Activated CD4-positive, CD25-positive, alpha-beta regulatory T cell (primary cell): Measurements from ENCODE around the gene TMEM209.
A peak's percentile ranks its signal among the peaks of the same experiment; 100 is the strongest.
"Not testable (repeated sequence)": the region's sequence is repeated elsewhere in the genome, so short reads cannot be mapped to it uniquely, and the experiment has no call there.

Experiments
- DNase-seq, 4 experiments: peaks; one replicate each; lab custom pipeline; 2025; lab: John Stamatoyannopoulos, UW

Gene TMEM209

DNA sequence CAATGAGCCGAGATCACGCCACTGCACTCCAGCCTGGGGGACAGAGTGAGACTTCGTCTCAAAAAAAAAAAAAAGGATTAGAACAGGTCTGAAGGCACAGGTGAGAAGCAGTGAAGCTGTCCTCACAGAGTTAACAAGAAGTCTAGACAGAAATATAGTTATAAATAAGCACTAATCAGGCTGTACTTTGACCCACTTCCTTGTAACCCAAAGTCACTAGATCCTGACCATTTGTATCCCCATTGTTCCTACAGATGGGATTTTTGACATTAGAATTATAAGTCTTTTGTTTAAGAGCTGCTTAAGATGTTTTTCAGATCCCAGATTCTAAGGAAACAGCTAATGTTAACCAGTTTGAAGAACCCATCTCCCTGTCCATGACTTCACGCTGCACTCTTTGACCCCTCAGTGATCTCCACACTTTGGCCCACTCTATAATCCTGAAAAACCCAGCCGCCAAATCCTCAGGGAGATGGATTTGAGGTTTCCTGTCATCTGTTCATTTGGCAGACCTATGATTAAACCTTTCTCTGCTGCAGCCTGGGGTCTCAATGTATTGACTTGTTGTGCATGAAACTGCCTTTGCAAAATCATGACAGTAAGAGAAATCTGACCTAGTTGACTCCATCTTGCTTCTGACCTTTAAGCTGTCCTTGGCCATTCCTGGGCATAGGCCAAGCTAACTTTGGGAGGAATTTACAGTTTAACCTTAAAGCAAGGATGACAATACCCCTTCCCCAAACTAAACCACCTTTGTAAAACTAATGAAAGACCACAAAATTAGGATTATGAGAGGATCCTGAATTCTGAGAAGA, 13.8 kb upstream of the TMEM209 start:
- no peak for DNase-seq

DNA sequence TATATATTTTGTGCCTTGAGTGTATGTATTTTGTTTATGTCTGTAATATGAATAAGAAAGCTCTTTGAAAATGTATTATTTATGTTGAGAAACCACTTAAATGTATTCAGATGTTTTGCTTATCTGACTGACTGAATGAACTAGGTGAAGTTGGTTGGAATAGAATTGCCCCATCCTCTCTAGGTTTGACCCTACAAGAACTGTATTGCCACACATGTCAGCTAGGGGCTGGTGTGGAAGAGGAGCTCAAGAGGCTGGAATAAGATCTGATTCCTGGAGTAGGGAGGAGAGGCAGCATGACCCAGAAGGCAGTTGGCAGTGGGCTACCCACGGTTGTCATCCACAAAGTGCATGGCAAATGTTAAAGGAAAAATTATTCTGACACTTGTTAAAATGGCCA, 11.5 kb upstream of the TMEM209 start:
- no peak for DNase-seq

DNA sequence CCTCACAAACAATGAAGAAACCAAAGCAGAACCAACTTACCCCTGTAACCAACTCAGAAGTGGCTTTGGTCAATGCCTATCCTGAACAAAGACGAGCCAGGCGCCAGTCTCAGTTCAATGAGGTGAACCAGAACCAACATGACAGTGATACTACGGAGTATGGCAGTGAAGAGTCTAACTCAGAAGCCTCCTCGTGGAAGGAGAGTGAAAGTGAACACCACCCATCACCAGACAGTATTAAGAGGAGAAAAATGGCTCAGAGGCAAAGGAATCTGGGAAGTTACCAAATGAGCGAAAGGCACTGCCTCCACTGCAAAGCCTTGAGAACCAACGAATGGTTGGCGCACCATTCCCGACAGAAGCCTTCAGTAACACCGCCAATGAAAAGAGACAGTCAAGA, 10.8 kb upstream of the TMEM209 start:
- no peak for DNase-seq

DNA sequence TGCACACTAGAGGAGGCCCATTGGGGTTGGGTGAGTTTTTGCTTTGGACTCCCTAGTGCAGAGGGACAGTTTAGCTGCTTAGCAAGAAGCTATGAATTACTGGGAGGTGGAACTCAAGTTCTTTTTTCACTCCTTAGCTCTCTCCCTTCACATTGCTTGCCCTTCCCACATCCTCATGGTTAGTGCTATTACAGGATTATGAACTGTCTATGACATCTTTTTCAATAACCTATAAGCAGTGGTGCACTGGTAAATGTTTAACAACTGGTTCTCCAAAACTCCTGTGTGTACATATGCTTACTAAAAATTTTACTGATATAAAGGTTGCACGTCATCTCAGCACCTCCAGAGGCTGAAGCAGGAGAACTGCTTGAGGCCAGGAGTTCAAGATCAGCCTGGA, 8.6 kb upstream of the TMEM209 start:
- no peak for DNase-seq

DNA sequence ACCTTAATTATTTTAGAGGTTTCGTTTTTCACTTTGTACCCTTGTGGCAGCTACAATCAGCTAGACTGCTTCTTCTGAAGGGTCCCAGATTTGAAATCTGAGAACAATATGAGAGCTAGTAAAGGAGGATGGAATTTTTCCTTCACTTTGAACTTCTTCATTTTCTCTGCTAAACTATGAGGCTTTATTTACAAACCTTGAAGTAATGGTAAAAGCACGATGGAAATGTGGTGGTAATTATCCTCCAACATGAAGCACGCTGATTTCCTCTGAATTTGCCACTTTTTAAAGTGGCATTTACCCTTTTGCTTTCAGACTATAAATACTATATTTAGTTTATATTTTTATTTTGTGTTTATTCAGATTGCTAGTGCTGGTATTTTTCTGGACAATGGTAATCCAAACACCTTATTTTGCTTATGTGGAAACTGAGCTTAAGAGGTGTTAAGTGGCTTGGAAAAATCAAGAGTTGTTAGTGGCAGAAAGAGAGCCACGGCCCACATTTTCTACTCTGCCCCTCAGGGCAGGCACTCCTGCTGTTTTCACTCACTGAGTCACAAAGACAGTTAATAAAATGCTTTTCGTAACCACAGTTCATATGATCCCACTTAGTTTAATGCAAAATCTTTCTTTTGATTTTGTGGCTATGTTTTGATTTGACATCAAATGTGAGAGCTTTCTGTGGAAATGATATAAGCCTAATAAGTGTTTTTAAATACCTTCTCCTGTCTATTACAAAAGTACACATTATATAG, 5.2 kb upstream of the TMEM209 start:
- no peak for DNase-seq

DNA sequence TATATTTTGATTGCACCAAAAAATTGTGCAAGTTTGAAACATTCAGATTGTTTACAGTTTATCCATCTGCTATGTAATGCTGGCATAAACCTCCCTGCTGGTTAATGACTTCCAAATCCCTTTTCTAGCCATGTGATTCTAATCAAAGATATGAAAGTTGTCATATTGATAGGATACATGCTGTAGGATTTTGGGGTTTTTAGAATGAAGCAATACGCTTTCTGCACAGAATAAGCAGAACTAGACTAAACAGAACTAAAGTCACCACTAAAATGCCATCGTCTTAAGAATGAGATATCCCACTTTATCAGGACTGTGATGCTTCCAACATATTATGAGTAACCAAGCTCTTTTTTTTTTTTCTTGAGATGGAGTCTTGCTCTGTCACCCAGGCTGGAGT, 3.3 kb upstream of the TMEM209 start:
- no peak for DNase-seq

DNA sequence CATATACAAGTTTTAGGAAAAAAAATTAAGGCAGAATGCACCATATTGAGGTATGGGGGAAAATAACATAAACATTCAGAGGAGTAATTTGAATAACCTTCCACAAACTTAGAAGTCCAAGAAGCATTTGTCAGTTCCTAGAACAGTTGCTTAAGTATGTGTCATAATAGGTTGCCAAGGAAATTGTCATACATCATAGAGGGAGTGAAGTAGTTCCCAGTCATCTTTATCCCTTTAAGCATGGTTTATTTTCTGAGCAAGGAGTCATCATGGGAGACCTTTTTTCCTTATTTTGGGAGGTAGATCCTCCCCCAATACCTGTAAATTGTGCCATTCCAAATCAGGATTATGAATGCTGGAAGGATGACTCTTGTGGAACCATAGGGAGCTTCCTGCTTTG, 2.4 kb upstream of the TMEM209 start, which contains the start of gene SSMEM1:
SSMEM1 (plus strand) TSS at position 219 of the 400 bp plus-strand sequence; CDS start at position 270, 51 bp downstream.
- no peak for DNase-seq

DNA sequence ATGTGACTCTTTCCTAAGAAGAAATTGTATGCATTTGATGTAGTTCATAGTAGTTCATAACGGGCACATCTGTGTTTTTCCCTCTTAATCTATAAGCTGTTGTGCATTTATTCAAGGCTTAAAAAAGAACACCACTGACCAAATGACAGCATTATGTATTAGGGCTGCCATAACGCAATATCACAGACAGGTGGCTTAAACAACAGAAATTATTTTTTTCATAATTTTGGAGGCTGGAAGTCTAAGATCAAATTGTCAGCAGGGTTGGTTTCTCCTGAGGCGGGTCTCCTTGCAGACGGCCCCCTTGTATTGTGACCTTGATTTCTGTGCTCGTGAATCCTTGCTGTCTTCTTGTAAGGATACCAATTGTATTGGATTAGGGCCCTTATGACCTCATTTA, 1.8 kb upstream of the TMEM209 start:
- DNase-seq = no peak

DNA sequence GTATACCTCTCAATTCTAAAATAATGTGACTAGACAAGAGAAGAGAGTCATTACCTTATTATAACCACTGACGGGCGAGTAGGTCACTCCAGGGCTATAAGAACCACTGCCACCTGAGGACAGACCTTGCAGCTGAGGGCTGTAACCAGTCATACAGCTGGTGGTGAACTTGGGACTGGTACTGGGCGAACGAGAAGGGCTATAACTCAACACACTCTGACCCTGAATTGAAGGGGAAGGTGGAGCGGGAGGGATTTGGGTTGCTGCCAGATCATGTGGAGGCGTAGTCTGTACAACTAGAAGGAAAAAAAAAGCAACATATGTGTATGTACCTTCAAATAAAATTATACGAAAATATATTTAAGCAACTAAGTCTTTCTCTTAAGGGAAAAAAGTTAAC, 3.4 kb downstream of the TMEM209 start:
- DNase-seq = no peak

DNA sequence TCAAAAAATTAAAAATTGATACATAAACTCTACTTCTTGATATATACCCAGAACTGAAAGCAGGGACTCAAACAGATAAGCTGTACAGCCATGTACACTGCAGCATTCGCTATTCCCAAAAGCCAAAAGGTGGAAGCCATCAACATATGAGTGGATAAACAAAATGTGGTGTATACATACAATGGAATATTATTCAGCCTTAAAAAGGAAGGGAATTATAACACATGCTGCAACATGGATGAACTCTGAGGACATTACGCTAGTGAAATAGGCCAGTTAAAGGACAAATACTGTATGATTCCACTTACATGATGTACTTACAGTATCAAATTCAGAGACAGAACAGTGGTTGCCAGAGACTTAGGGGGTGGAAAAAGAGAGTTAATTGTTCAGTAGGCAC, 8.1 kb downstream of the TMEM209 start:
- no peak for DNase-seq

DNA sequence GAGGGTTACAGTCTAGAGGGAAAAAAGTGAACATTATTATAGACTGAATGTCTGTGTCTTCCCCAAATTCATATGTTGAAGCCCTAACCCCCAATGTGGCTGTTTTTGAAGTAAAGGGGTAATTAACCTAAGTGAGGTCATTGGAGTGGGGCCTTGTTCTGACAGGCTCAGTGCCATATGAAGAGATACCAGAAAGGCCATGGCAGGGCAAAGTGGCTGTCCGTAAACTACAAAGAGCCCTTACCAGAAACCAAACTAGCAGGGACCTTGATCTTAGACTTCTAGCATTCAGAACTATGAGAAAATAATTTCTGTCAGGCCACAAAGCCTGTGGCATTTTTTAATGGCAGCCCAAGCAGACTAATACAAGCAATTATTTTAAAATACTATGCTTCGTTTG, 8.7 kb downstream of the TMEM209 start:
- no peak for DNase-seq

DNA sequence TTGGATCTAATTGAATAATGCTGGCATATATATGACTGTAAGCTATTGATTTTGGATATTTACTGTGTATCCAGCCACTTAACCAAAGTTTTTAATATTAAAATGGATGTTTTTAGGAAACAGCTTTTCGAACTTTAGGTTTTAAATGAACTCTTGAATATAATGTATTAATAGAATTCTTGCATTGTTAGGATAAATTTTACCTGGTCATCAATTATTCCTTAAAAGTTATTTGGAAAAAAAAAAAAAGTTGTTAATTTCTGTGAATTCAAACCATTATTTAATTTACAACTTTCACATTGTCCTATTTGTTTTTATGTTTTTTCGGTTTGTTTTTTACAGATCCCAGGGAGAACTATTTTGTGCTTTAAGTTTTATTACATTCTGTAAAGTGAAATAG, 9.8 kb downstream of the TMEM209 start:
- no peak for DNase-seq

DNA sequence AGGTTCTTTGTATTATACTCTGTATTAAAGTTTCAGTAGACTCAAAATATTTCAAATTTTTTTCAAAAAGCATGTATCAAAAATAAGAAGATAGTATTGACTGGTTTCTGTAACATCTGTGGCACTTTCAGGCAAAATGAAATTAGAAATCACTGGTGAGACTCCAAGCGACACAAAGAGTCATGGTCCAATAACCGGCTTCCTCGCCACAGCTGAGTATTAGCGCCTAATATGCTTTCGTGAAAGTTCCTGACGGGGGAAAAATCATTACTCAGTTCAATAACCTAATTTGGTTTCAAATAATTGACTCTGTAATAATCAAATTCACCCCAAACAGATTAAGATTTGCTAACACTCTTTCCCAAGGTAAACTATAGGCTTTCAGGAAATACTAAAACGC, 13.4 kb downstream of the TMEM209 start:
- no peak for DNase-seq

DNA sequence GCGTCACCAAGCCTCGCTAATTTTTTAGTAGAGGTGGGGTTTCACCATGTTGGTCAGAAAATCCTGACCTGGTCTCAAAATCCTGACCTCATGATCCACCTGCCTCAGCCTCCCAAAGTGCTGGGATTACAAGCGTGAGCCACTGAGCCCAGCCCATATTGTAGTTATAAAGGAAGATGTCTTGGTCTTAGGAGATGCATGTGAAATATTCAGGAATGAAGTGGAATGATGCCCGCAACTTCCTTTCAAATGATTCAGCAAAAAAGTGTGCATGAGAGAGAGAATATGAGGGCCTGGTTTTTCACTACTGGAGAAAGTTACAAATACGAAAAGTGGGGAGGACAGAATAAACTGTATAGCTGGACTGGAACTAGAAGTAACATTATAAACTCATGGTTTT, 15.9 kb downstream of the TMEM209 start:
- DNase-seq = no peak

DNA sequence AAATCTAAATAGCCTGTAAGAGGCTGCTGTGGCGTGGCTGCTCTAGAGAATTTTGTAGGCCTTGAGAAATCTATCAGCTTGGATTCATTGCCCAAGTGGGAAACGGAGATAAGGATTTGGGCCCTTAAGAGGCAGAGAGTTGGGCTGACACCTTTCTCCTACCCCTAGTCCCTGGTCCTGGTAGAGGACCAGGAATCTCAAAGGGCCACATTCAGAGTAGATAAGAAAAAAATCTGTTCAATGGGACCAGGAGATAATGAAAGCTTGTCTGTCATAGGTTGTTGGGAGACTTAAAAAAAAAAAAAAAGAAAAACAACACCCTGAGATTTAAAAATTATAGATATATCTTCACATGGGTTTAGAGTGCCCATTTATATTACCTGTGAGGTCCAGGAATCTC, 17.8 kb downstream of the TMEM209 start:
- DNase-seq = no peak

DNA sequence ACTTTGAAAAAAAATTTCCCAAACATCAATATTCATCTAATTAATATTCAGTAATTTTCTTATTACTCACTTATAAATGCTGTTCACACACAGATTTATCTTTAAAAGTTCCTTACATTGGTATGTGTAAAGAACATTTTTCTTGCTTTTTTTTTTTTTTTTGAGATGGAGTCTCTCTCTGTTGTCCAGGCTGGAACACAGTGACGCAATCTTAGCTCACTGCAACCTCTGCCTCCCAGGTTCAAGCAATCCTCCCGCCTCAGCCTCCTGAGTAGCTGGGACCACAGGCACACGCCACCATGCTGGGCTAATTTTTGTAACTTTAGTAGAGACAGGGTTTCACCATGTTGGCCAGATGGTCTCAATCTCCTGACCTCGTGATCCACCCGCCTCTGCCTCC, 20.9 kb downstream of the TMEM209 start:
- DNase-seq = not testable (repeated sequence)

DNA sequence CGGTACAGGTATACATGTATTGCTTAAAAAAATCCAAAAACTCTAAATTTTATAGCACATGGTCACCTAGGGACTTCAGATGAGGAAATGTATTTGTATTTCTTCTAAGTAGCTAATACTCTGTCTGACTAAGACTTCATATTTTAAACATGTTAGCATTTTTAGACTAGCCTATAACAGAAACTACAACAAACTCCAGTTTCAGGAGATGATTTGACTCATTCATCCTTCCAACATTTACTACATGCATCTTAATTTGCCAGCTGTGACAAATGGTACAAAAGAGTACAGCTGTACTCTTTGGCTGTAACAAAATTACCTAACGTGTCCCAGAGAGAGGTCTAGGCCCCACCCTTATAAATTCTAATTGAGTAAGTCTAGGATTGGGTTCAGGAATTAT, 22.2 kb downstream of the TMEM209 start:
- no peak for DNase-seq

DNA sequence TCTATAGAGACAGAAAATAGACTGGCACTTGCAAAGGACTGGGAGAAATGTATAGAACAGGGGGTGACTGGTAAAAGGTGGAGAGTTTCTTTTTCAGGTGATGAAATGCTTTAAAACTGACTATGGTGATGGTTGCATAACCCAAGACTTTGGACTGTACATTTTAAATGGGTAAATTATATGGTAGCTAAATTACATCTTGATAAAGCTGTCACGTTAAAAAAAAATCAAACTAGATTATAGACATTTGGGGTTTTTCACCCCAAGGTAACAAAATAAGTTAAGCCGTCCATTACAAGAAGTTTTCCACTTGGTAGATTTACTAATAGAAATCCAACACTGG, 24.0 kb downstream of the TMEM209 start:
- DNase-seq = no peak

DNA sequence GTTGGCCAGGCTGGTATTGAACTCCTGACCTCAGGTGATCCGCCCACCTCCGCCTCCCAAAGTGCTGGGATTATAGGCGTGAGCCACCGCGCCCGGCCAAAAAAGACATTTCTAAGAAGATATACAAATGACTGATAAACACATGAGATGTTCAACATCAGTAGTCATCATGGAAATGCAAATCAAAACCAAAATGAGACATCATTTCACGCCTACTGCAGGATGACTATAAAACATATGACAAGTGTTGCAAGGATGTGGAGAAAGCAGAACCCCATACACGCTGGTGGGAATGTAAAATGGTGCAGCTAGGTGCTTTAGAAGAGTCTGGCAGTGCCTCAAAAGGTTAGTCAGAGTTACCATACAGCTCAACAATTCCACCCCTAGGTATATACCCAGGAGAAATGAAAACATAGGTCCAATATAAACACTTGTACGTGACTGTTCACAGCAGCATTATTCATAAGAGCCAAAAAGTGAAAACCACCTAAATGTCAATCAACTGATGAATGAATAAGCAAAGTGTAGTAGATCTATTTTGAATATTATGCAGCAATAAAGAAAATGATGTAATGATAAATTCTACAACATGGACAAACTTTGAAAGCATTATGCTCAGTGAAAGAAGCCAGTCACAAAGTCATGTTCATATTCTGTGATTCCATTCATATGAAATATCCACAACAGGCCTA, 24.5 kb downstream of the TMEM209 start:
- peak in 1 of 4 experiments; percentile 15 for DNase-seq

DNA sequence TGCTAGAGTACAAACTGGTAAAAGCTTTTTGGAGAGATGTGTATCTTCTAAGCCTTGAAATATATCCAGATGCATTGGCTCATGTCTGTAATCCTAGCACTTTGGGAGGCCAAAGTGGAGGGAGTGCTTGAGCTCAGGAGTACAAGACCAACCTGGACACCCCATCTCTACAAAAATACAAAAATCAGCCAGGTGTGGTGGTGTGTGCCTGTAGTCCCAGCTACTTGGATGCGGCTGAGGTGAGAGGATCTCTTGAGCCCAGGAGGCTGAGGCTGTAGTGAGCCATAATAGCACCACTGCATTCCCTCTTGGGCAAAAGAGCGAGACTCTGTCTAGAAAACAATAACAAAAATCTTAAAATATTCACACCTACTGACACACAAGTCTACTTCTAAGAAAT, 25.6 kb downstream of the TMEM209 start:
- no peak for DNase-seq

DNA sequence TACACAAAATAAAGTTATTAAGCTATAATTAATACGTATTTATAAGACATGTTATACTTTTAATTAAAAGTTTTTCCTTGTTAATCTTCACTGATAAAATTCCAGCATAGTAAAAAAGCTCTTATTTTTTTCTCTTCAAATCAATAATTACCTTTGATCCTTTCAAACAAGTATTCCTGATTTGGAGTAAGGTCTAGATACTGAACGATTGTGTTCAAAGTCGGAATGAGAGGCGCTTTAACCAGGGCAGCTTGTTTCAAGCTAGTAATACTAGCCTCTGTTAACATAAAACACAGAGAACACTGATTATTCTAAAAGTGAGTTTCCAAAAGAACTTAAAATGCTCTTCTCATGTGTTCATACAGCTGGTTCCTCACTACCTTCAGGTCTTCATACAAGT, 27.0 kb downstream of the TMEM209 start:
- DNase-seq = no peak

DNA sequence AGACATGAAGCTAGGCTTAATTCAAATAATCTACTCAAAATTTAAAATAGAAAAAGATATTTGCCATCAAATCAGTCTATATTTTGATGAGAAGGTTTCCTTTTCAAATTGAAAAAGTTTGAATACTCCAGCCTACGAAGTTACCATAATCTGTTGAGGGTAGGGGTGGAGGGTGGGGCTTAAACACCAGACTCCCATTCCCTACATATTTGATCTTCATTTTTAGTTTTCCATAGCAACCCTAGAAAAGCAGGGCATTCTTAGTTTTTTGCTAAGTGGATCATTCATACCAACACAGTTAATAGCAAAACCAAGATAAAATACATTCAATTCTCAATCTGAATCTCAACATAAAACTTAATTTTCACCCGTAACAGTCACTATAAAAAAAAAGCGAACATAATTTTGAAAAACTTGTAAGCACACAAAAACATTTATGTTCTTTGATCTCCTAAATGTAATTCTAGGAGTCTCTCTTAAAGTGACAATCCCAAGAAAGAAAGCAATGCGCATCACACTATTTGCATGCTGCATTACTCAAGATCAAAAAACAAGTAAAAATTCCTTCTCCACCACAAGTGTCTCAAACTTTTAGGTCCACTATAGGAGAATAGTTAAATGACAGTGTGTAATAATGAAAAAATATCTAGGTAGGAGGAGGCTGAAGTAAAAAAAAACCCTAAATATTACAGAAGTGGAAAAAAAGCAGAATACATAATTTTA, 30.8 kb downstream of the TMEM209 start:
- no peak for DNase-seq
